Measurements from ENCODE around the gene GPN2. TPM values are rescaled to one million over a fixed set of nuclear protein-coding genes. Genes with fewer than 3 reads are reported as not detected.
"Not testable (repeated sequence)": the region's sequence is repeated elsewhere in the genome, so short reads cannot be mapped to it uniquely, and the experiment has no call there.

The GPN2 gene
- polyA plus RNA-seq, 12 donors = 6.9 to 29.4 (median 19.3) TPM; not detected in 1

GRCh38 chr1:26861286-26861701 lies 28.8 kb downstream of the GPN2 start:
- no peak for DNase-seq

- no peak for DNase-seq
These were observed 31.0 kb downstream of the GPN2 start for GRCh38 chr1:26858891-26859640.

- DNase-seq = no peak
These were observed 31.9 kb downstream of the GPN2 start for GRCh38 chr1:26858160-26858559.

- DNase-seq = no peak
These were observed 32.5 kb downstream of the GPN2 start for GRCh38 chr1:26857473-26858060.

- no peak for DNase-seq
These were observed 33.2 kb downstream of the GPN2 start for GRCh38 chr1:26856604-26857469.

GRCh38 chr1:26856181-26856580 lies 33.9 kb downstream of the GPN2 start:
- no peak for DNase-seq

GRCh38 chr1:26855636-26856035 lies 34.4 kb downstream of the GPN2 start:
- no peak for DNase-seq

GRCh38 chr1:26854906-26855305 lies 35.2 kb downstream of the GPN2 start:
- DNase-seq = no peak

GRCh38 chr1:26853600-26853999 lies 36.5 kb downstream of the GPN2 start:
- DNase-seq = no peak

- peak; percentile 45 for DNase-seq
These were observed 36.9 kb downstream of the GPN2 start for GRCh38 chr1:26853156-26853555.

GRCh38 chr1:26852701-26853100 lies 37.4 kb downstream of the GPN2 start:
- no peak for DNase-seq

- no peak for DNase-seq
These were observed 38.9 kb downstream of the GPN2 start for GRCh38 chr1:26851106-26851684.

GRCh38 chr1:26848941-26849774 lies 40.9 kb downstream of the GPN2 start:
- DNase-seq = no peak

- no peak for DNase-seq
These were observed 41.6 kb downstream of the GPN2 start for GRCh38 chr1:26848499-26848898.

- DNase-seq = not testable (repeated sequence)
These were observed 42.3 kb downstream of the GPN2 start for GRCh38 chr1:26847826-26848225.

GRCh38 chr1:26844424-26845196 lies 45.5 kb downstream of the GPN2 start:
- DNase-seq = no peak

- no peak for DNase-seq
These were observed 50.3 kb downstream of the GPN2 start for GRCh38 chr1:26839779-26840178.

GRCh38 chr1:26839339-26839722 lies 50.8 kb downstream of the GPN2 start:
- no peak for DNase-seq

GRCh38 chr1:26838474-26839338 lies 51.4 kb downstream of the GPN2 start:
- DNase-seq = no peak

GRCh38 chr1:26837665-26838064 lies 52.4 kb downstream of the GPN2 start:
- DNase-seq = not testable (repeated sequence)
